SK-N-MC (cell line): ENCODE results near the gene COL18A1.

Experiments
- EZH2 ChIP-seq: fragments of 200-600 bp; sonication (generic); IDR thresholded peaks from one replicate; pipeline ENCODE4 v1.6.1; 2017; ENCODE audit warnings: antibody characterized with exemption
- FOXP2 ChIP-seq: optimal IDR thresholded peaks from 2 replicates; pipeline ENCODE3; 2011; ENCODE audit warnings: mild to moderate bottlenecking, moderate library complexity; ENCODE audit not compliant: insufficient read depth; ENCODE audit errors: extremely low read length, control extremely low read depth
- POLR2AphosphoS5 ChIP-seq: IDR thresholded peaks from 2 replicates; pipeline ENCODE4 v1.6.1; 2012; ENCODE audit warnings: mild to moderate bottlenecking, low read depth, low read length, borderline replicate concordance

DNA sequence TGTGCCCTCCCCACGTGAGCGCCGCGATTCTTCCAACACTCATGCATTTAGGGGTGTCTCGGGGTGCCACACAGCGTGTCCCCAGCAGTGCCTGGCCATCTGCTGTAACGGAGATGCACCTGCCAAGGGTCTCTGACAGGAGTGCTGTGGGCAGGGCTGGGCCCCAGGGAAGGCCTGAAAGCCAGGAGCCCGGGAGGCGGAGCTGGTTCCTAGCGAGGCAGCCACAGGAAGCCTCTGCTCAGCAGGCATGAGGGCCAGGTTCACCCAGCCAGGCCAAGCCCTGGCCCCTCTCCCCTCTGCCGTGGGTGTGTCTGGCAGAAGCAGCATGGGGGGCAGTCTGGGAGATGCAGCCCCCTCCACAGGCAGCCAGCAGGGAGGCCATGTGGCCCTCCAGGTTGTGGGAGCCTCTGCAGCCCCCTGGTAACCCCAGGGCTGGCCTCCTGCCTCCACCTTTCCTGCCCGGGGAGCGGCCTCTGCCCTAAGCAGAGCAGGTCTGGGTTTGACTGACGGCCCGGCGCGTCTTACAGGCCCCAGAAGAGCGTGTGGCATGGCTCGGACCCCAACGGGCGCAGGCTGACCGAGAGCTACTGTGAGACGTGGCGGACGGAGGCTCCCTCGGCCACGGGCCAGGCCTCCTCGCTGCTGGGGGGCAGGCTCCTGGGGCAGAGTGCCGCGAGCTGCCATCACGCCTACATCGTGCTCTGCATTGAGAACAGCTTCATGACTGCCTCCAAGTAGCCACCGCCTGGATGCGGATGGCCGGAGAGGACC lies 106.9 kb downstream of the COL18A1 start:
- no peak for TF ChIP-seq POLR2AphosphoS5
- no peak for TF ChIP-seq EZH2
- no peak for TF ChIP-seq FOXP2
